ENCODE results near the gene GMPPA. TPM values are rescaled to one million over a fixed set of nuclear protein-coding genes. Genes with fewer than 3 reads are reported as not detected.
A peak's percentile ranks its signal among the peaks of the same experiment; 100 is the strongest.

Gene GMPPA
- total and polyA plus RNA-seq, 4 donors = 17.0 to 135 (median 40.4) TPM

DNA sequence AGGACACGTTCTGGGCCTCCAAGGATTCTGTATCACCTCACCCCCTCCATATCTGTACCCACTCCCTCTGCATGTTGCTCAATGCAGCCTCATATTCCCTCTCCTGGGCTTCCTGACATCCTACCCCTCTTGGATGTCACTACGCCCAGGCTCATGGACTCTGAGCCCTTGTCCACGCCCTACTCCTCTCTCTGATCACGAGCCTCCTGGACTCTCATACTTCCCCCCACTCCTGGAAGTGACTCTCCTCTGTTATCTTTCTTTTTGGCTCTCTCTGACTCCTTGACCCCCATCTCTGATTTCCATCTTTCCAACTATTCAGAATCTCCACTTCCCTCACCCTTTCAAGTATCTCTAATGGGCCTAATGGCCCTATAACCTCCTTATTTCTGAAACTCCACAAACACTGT is 47.3 kb downstream of the GMPPA start:
- WGBS, 2 donors = 79 to 80% methylated on average over 4 of the region's 4 CpGs
- H3K36me3 ChIP-seq (ENCODE audit: control insufficient read depth in 1 of 2, insufficient read depth in 2 of 2, low read length in 1 of 2) = no peaks in the 10 kb centered on the region

GRCh38 chr2:219547621-219548020 is 48.9 kb downstream of the GMPPA start:
- Histone ChIP-seq H3K27me3 (ENCODE audit: control insufficient read depth in 1 of 2, insufficient read depth in 2 of 2, low read length in 1 of 2) (no peaks in the 10 kb centered on the region), H3K4me1 (ENCODE audit: control insufficient read depth in 1 of 2, insufficient read depth in 2 of 2, low read length in 2 of 2) (no peaks in the 10 kb centered on the region), H3K9me3 (ENCODE audit: control insufficient read depth, low read length) (no peaks in the 10 kb centered on the region), H3K27ac (ENCODE audit: low read depth in 1 of 2, low read length in 2 of 2) (no peak overlapping the region), H3K36me3 (ENCODE audit: control insufficient read depth in 1 of 2, insufficient read depth in 2 of 2, low read length in 1 of 2) (no peaks in the 10 kb centered on the region), H3K4me3 (ENCODE audit: low read length in 2 of 2) (no peak overlapping the region)
- 97 to 98% methylated on average over 26 of the region's 26 CpGs for WGBS, 2 donors
- no peak for DNase-seq
- ATAC-seq (ENCODE audit: low FRiP score) = no peak
- intact Hi-C loops (cut with DNase I) = no loop called here

More for the DNA sequence above, 47.3 kb downstream of the GMPPA start:
- Histone ChIP-seq H3K9me3 (ENCODE audit: control insufficient read depth, low read length) (no peaks in the 10 kb centered on the region), H3K4me1 (ENCODE audit: control insufficient read depth in 1 of 2, insufficient read depth in 2 of 2, low read length in 2 of 2) (no peaks in the 10 kb centered on the region), H3K4me3 (ENCODE audit: low read length in 2 of 2) (no peak overlapping the region), H3K27me3 (ENCODE audit: control insufficient read depth in 1 of 2, insufficient read depth in 2 of 2, low read length in 1 of 2) (no peaks in the 10 kb centered on the region), H3K27ac (ENCODE audit: low read depth in 1 of 2, low read length in 2 of 2) (no peak overlapping the region)
- ATAC-seq (ENCODE audit: low FRiP score) = no peak
- DNase-seq = no peak
- intact Hi-C loops (cut with DNase I) = loop anchor here in 1 of 2 donors (2.0 kb wide), 1 partner anchor 139 kb away; no protein-coding TSS in a partner anchor

GRCh38 chr2:219548990-219549389 is 50.3 kb downstream of the GMPPA start:
- Histone ChIP-seq H3K4me1 (ENCODE audit: control insufficient read depth in 1 of 2, insufficient read depth in 2 of 2, low read length in 2 of 2) (no peaks in the 10 kb centered on the region), H3K27ac (ENCODE audit: low read depth in 1 of 2, low read length in 2 of 2) (no peak overlapping the region), H3K9me3 (ENCODE audit: control insufficient read depth, low read length) (no peaks in the 10 kb centered on the region), H3K4me3 (ENCODE audit: low read length in 2 of 2) (no peak overlapping the region), H3K36me3 (ENCODE audit: control insufficient read depth in 1 of 2, insufficient read depth in 2 of 2, low read length in 1 of 2) (no peaks in the 10 kb centered on the region), H3K27me3 (ENCODE audit: control insufficient read depth in 1 of 2, insufficient read depth in 2 of 2, low read length in 1 of 2) (no peaks in the 10 kb centered on the region)
- WGBS, 2 donors = 94 to 97% methylated on average over 18 of the region's 18 CpGs
- DNase-seq (peak in 1 of 2 donors; percentile 67), ATAC-seq (ENCODE audit: low FRiP score) (no peak)
- intact Hi-C loops (cut with DNase I) = no loop called here

DNA sequence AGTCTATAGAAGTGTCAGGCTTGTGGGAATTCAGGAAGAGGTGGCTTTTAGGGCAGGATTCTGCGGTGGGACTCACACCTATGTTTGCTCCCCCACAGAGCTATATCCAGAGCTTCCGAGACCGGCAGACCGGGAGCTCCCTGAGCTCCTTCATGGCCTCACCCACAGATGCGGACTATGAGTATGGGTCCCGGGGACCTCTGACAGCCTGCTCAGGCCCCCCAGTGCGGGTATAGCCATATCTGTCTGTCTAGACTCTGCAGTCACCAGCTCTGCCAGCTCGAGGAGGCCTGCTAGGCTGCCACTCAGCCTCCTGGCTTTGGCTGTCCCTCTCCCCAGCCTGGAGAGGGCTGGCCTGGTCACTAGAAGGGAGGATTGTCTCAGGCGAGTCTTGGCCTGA is 50.9 kb downstream of the GMPPA start:
- WGBS, 2 donors = 89 to 92% methylated on average over 9 of the region's 9 CpGs
- ATAC-seq (ENCODE audit: low FRiP score) (no peak), DNase-seq (peak in 1 of 2 donors; percentile 62)
- Histone ChIP-seq H3K4me3 (ENCODE audit: low read length in 2 of 2) (no peak overlapping the region), H3K4me1 (ENCODE audit: control insufficient read depth in 1 of 2, insufficient read depth in 2 of 2, low read length in 2 of 2) (no peaks in the 10 kb centered on the region), H3K27me3 (ENCODE audit: control insufficient read depth in 1 of 2, insufficient read depth in 2 of 2, low read length in 1 of 2) (no peaks in the 10 kb centered on the region), H3K27ac (ENCODE audit: low read depth in 1 of 2, low read length in 2 of 2) (no peak overlapping the region), H3K36me3 (ENCODE audit: control insufficient read depth in 1 of 2, insufficient read depth in 2 of 2, low read length in 1 of 2) (no peaks in the 10 kb centered on the region), H3K9me3 (ENCODE audit: control insufficient read depth, low read length) (no peaks in the 10 kb centered on the region)
- intact Hi-C loops (cut with DNase I) = loop anchor here in 1 of 2 donors (5.0 kb wide), 1 partner anchor 48 kb away; the partner anchor contains the start of gene STK11IP

DNA sequence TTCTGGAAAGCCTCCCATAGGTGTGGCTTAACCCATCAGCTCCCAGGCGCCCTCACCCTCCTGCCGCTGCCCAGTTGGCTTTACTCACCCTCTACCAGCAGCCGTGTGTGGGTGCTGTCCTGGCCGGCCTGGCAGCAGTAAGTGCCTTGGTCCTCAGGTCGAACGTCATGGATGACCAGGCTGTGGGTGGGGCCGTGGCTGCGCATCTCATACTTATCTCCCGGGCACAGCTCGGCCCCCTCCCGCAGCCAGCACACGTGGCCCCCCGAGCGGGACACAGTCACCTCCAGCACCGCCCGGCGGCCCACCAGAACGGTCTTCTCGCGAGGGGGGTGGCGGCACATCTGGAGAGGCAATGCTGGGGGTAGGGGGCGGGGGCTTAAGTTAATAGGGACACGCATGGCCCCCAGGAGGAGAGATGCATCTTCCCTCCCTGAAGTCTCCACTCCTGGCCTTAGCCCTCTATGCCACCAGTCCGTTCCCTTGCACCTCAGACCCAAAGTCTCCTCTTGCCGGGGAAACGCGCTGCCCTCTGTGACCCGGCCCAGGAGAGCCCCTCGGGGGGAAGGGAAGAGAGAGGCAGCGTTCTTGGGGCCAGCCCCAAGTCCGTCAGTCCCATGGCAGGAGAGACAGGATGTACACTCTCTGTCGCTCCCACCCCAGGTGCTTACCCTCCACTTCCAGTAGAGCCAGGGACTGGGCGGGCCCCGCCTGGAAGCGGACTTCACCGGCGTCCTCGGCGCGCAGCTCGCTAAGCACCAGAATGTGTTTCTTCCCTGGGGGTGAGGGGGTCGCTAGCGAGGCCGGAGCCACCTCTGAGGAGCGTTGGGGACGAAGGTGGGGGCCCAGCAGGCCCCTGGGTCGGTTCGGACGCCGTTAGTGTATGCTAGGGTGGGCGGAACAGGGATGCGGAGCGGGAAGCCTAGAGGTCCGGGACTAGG is 53.0 kb downstream of the GMPPA start:
- Histone ChIP-seq H3K4me1 (ENCODE audit: control insufficient read depth in 1 of 2, insufficient read depth in 2 of 2, low read length in 2 of 2) (no peaks in the 10 kb centered on the region), H3K4me3 (ENCODE audit: low read length in 2 of 2) (peak overlapping the region; percentile 35 to 37), H3K27me3 (ENCODE audit: control insufficient read depth in 1 of 2, insufficient read depth in 2 of 2, low read length in 1 of 2) (no peaks in the 10 kb centered on the region), H3K27ac (ENCODE audit: low read depth in 1 of 2, low read length in 2 of 2) (no peak overlapping the region), H3K9me3 (ENCODE audit: control insufficient read depth, low read length) (no peaks in the 10 kb centered on the region), H3K36me3 (ENCODE audit: control insufficient read depth in 1 of 2, insufficient read depth in 2 of 2, low read length in 1 of 2) (no peaks in the 10 kb centered on the region)
- intact Hi-C loops (cut with DNase I) = loop anchor here in 1 of 2 donors (5.0 kb wide), 1 partner anchor 46 kb away; the partner anchor contains the start of gene STK11IP
- WGBS, 2 donors = 7 to 13% methylated on average over 51 to 54 of the region's 54 CpGs
- peak in 1 of 2 donors; percentile 85 for DNase-seq
- no peak for ATAC-seq (ENCODE audit: low FRiP score)

DNA sequence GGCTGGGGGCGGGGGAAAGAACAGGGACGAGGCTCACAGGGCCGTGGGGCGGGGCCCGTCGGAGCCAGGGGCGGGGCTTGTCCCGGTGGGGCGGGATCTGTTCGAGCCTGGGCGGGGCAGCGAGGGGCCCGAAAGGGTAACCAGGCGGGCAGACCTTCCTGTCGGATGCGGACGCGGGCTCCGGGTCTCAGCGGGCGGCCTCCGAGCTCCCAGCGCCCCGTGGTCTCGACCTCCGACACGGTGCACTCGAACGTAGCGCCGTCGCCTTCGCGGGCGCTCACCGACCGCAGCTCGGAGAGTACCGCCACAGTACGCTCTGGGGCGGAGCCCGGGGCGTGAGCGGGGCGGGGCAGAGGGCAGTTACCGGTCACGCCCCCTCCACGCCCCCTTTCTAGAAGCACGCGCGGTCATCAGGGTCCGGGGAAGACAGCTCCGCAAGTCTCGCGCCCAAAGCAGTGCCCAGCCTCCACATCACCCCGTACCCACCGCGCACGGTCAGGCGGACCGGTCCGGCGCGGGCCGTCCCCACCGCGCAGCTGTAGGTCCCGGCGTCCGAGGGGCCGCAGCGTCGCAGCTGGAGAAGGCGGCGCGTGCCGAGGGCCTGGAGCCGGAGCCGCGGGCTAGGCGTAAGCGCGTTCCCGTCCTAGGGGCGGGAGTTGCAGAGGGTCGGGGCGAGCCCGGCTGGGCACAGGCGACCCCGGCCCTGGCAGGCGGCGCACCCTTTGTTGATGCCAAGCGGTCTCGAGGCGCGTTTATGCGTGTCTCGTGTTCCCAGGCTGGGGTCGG is 53.9 kb downstream of the GMPPA start:
- no peak overlapping the region for H3K27ac ChIP-seq (ENCODE audit: low read depth in 1 of 2, low read length in 2 of 2)
- H3K9me3 ChIP-seq (ENCODE audit: control insufficient read depth, low read length) = no peaks in the 10 kb centered on the region
- ATAC-seq (ENCODE audit: low FRiP score) = peak; percentile 91
- peak overlapping the region; percentile 35 to 37 for H3K4me3 ChIP-seq (ENCODE audit: low read length in 2 of 2)
- intact Hi-C loops (cut with DNase I) = loop anchor here in 1 of 2 donors (5.0 kb wide), 1 partner anchor 45 kb away; the partner anchor contains the start of gene STK11IP
- H3K27me3 ChIP-seq (ENCODE audit: control insufficient read depth in 1 of 2, insufficient read depth in 2 of 2, low read length in 1 of 2) = no peaks in the 10 kb centered on the region
- peak; percentile 90 to 97 for DNase-seq
- no peaks in the 10 kb centered on the region for H3K36me3 ChIP-seq (ENCODE audit: control insufficient read depth in 1 of 2, insufficient read depth in 2 of 2, low read length in 1 of 2)
- WGBS, 2 donors = 0% methylated on average over 63 to 99 of the region's 99 CpGs
- no peaks in the 10 kb centered on the region for H3K4me1 ChIP-seq (ENCODE audit: control insufficient read depth in 1 of 2, insufficient read depth in 2 of 2, low read length in 2 of 2)

DNA sequence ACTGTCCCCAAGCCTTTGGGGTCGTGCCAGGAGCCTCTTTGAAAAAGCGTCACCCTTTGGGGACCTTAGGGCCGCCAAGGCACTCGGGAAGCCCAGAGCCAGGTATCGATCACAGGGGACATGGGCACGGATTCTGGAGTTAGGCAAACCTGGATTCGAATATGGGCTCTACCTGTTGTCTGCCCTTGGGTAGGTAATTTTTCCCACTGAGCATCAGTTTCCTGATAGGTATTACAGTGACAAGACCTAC is 54.4 kb downstream of the GMPPA start:
- Histone ChIP-seq H3K4me3 (ENCODE audit: low read length in 2 of 2) (no peak overlapping the region), H3K27me3 (ENCODE audit: control insufficient read depth in 1 of 2, insufficient read depth in 2 of 2, low read length in 1 of 2) (no peaks in the 10 kb centered on the region), H3K9me3 (ENCODE audit: control insufficient read depth, low read length) (no peaks in the 10 kb centered on the region), H3K27ac (ENCODE audit: low read depth in 1 of 2, low read length in 2 of 2) (no peak overlapping the region), H3K36me3 (ENCODE audit: control insufficient read depth in 1 of 2, insufficient read depth in 2 of 2, low read length in 1 of 2) (no peaks in the 10 kb centered on the region), H3K4me1 (ENCODE audit: control insufficient read depth in 1 of 2, insufficient read depth in 2 of 2, low read length in 2 of 2) (no peaks in the 10 kb centered on the region)
- no peak for ATAC-seq (ENCODE audit: low FRiP score)
- intact Hi-C loops (cut with DNase I) = loop anchor here in 1 of 2 donors (5.0 kb wide), 1 partner anchor 44 kb away; the partner anchor contains the start of gene STK11IP
- DNase-seq = no peak
- WGBS, 2 donors = 22% methylated on average over 7 of the region's 7 CpGs

- no peaks in the 10 kb centered on the region for H3K9me3 ChIP-seq (ENCODE audit: control insufficient read depth, low read length)
- H3K36me3 ChIP-seq (ENCODE audit: control insufficient read depth in 1 of 2, insufficient read depth in 2 of 2, low read length in 1 of 2) = no peaks in the 10 kb centered on the region
- ATAC-seq (ENCODE audit: low FRiP score) = no peak
- peak in 1 of 2 donors; percentile 56 for DNase-seq
- H3K27ac ChIP-seq (ENCODE audit: low read depth in 1 of 2, low read length in 2 of 2) = no peak overlapping the region
- no peaks in the 10 kb centered on the region for H3K4me1 ChIP-seq (ENCODE audit: control insufficient read depth in 1 of 2, insufficient read depth in 2 of 2, low read length in 2 of 2)
- intact Hi-C loops (cut with DNase I) = loop anchor here in 1 of 2 donors (5.0 kb wide), 1 partner anchor 44 kb away; the partner anchor contains the start of gene STK11IP
- H3K4me3 ChIP-seq (ENCODE audit: low read length in 2 of 2) = no peak overlapping the region
- no peaks in the 10 kb centered on the region for H3K27me3 ChIP-seq (ENCODE audit: control insufficient read depth in 1 of 2, insufficient read depth in 2 of 2, low read length in 1 of 2)
- WGBS, 2 donors = 74% methylated on average over 12 of the region's 12 CpGs
Observed at GRCh38 chr2:219553463-219553963, 54.8 kb downstream of the GMPPA start.
